Measurements from ENCODE around the gene F12.

- TF ChIP-seq POLR2A (IDR thresholded peaks at IDR 0.05; ENCODE audit: low read depth, low read length), result no peak
- TF ChIP-seq POLR2AphosphoS5 (IDR thresholded peaks at IDR 0.05; ENCODE audit: low read depth, low read length), result no peak
- TF ChIP-seq TAF1 (IDR thresholded peaks at IDR 0.05; ENCODE audit: borderline replicate concordance, low read depth, low read length), result no peak
Measured at GRCh38 chr5:177357146-177357458, 52.3 kb downstream of the F12 start.

Measured in GM12892 (cell line).